Heart left ventricle (tissue), 16 donors: ENCODE results near the gene ROGDI. TPM values are rescaled to one million over a fixed set of nuclear protein-coding genes. Genes with fewer than 3 reads are reported as not detected.
A peak's percentile ranks its signal among the peaks of the same experiment; 100 is the strongest.

Experiments used
- ATAC-seq, 4 donors: fragments of 200-7000 bp; cut with Tn5 transposase; one replicate each; pipeline ENCODE4 v1.9.1; 2020 to 2022; ENCODE audit warnings: moderate library complexity in 4 of 4, mild to moderate bottlenecking in 3 of 4, moderate number of reproducible peaks in 1 of 4
- DNase-seq, 5 donors: peaks; one replicate each; pipeline ENCODE4 v3.0.0-alpha.2; 2020
- H3K27ac ChIP-seq, 12 donors: fragments of 200-600 bp; sonication (generic) in 4 of 12; one replicate each; pipeline versions ENCODE4 v1.5.0 to v1.8.0; 2016 to 2022; ENCODE audit warnings: mild to moderate bottlenecking in 2 of 12
- H3K27me3 ChIP-seq, 9 donors: fragments of 200-600 bp; sonication (generic) in 2 of 9; one replicate each; pipeline versions ENCODE4 v1.5.1 to v1.8.0; 2016 to 2022; ENCODE audit warnings: mild to moderate bottlenecking in 3 of 9
- H3K36me3 ChIP-seq, 9 donors: fragments of 200-600 bp; sonication (generic) in 2 of 9; one replicate each; pipeline versions ENCODE4 v1.5.0 to v1.8.0; 2018 to 2022; ENCODE audit warnings: mild to moderate bottlenecking in 2 of 9
- H3K4me1 ChIP-seq, 12 donors: fragments of 200-600 bp; sonication (generic) in 4 of 12; one replicate each; pipeline versions ENCODE4 v1.5.0 to v1.8.0; 2016 to 2022; ENCODE audit warnings: mild to moderate bottlenecking in 3 of 12
- H3K4me3 ChIP-seq, 12 donors: fragments of 200-600 bp; sonication (generic) in 4 of 12; one replicate each; pipeline versions ENCODE4 v1.5.0 to v1.8.0; 2017 to 2022; ENCODE audit warnings: mild to moderate bottlenecking in 9 of 12, moderate library complexity in 4 of 12
- H3K9me3 ChIP-seq, 12 donors: fragments of 200-600 bp; sonication (generic) in 4 of 12; one replicate each; pipeline versions ENCODE4 v1.5.0 to v1.8.0; 2016 to 2022; ENCODE audit warnings: mild to moderate bottlenecking in 1 of 12
- CTCF ChIP-seq, 12 donors: fragments of 200-600 bp; sonication (generic) in 4 of 12; IDR thresholded peaks; one replicate each; pipeline versions ENCODE4 v1.5.0 to v1.8.0; 2018 to 2022; ENCODE audit warnings: antibody characterized with exemption in 12 of 12, mild to moderate bottlenecking in 5 of 12
- POLR2A ChIP-seq, 2 donors: fragments of 450-650 bp; IDR thresholded peaks; one replicate each; pipeline ENCODE4 v1.6.1; 2017; ENCODE audit warnings: antibody characterized with exemption in 2 of 2, mild to moderate bottlenecking in 2 of 2, moderate library complexity in 2 of 2
- WGBS, 4 donors: extraction: QIAGEN DNeasy Blood & Tissue Kit in 2 of 4; methylation state at CpG; one replicate each; pipeline versions ENCODE4 v1.1.5 to v1.1.7; 2013 to 2018; 5-methylcytosine and 5-hydroxymethylcytosine counted together
- intact Hi-C, 10 donors: fragments of 100-400 bp; cut with DNase I; formaldehyde crosslinking; loops; one replicate each; pipeline versions ENCODE4 v1.11.1 to v1.14.2; 2022
- polyA plus RNA-seq, 2 donors: library from polyadenylated mRNA; stranded (reverse); fragments of 200-250 nt; gene quantifications; one replicate each; pipeline ENCODE4 v1.2.3, GENCODE V29; 2013
- total RNA-seq, 9 donors: library from RNA; depleted of rRNA in 2 of 9; stranded (reverse); fragments of >200 nt in 2 of 9; fragmentation: NEBNext Ultra II Directional in 3 of 9; extraction: Animal tissue kit (Norgen Biotek cat#: 25700) in 3 of 9; gene quantifications; one replicate each; pipeline versions ENCODE4 v1.1.0 to v1.2.4, GENCODE V29; 2016 to 2023
- donor health status: ischemic (EF 13 %, LVEDD 7.1; RV severe dilation, severe dysfunction).
- donor health status: healthy with polysubstance abuse.
- donor health status: DM: no; HTN: yes; CAD: no.
- donor health status: DM: no; HTN: no; CAD: no.
- donor health status: ischemic (EF 25% LVEDD 6.9; RV normal size, moderate dysfunction).
- donor health status: ischemic (EF 25% LVEDD 5.7; RV mildly dilated, moderate dysfunction).
- donor health status: healthy.
- donor health status: DM: yes; HTN: yes; CAD: no.
- donor health status: ischemic (EF 35%, LVEDD 5.7; RV mildly dilated, moderate dysfunction).
- donor health status: nonischemic (EF 11% LVEDD 7.7; RV severe dilation, severe dysfunction).
- donor health status: DM: yes; HTN: yes; CAD: no.
- donor health status: PGD.
- donor health status: ischemic (EF 29% LVEDD 5.4; RV normal size, mild dysfunction).
- donor health status: nonischemic (EF 23%, LVEDD 6.1; RV moderate dilation, normal function).

The ROGDI gene
- total and polyA plus RNA-seq, 11 donors, result 43.4 to 167 (median 95.0) TPM

- intact Hi-C loops, result loop anchor here in 4 of 10 donors (5.0 to 10.0 kb wide), 2 partner anchors 41 to 149 kb away; partner anchors contain the start of genes SEC14L5 (in 3 of the 4), GLYR1 (in 1 of the 4) and UBN1 (in 1 of the 4)
- peaks cover 0 to 72% (median 66%) of the 10 kb centered on the region in 9 donors for H3K36me3 ChIP-seq
- no peak overlapping the region for H3K4me3 ChIP-seq
- no peaks in the 10 kb centered on the region for H3K9me3 ChIP-seq
- no peak for TF ChIP-seq POLR2A (IDR thresholded peaks at IDR 0.05)
- peak overlapping the region in 3 of 12 donors; percentile 41 to 84 (median 61) for H3K27ac ChIP-seq
- ATAC-seq, result no peak
- H3K4me1 ChIP-seq, result peaks cover 0 to 33% (median 14%) of the 10 kb centered on the region in 12 donors
- DNase-seq, result no peak
- no peaks in the 10 kb centered on the region for H3K27me3 ChIP-seq
- 96 to 97% (median 97%) methylated on average over 6 of the region's 6 CpGs for WGBS, 4 donors
Observed at GRCh38 chr16:4806280-4806679, 3.8 kb upstream of the ROGDI start.

GRCh38 chr16:4805231-4805630 lies 2.8 kb upstream of the ROGDI start:
- no peaks in the 10 kb centered on the region for H3K27me3 ChIP-seq
- peak overlapping the region in 11 of 12 donors; percentile 8 to 92 (median 61) for H3K27ac ChIP-seq
- peaks cover 0 to 44% (median 22%) of the 10 kb centered on the region in 12 donors for H3K4me1 ChIP-seq
- no peaks in the 10 kb centered on the region for H3K9me3 ChIP-seq
- peak; percentile 19 to 48 (median 29) for ATAC-seq
- no peak overlapping the region for H3K4me3 ChIP-seq
- TF ChIP-seq POLR2A (IDR thresholded peaks at IDR 0.05), result no peak
- TF ChIP-seq CTCF (IDR thresholded peaks at IDR 0.05), result peak in 9 of 12 donors; percentile 20 to 49 (median 35)
- intact Hi-C loops, result loop anchor here in 4 of 10 donors (5.0 to 10.0 kb wide), 2 partner anchors 42 to 150 kb away; partner anchors contain the start of genes SEC14L5 (in 3 of the 4), GLYR1 (in 1 of the 4) and UBN1 (in 1 of the 4)
- peaks cover 0 to 62% (median 55%) of the 10 kb centered on the region in 9 donors for H3K36me3 ChIP-seq
- WGBS, 4 donors, result 52 to 61% (median 58%) methylated on average over 11 of the region's 11 CpGs
- peak; percentile 47 to 81 (median 67) for DNase-seq

- H3K36me3 ChIP-seq, result peaks cover 0 to 56% (median 49%) of the 10 kb centered on the region in 9 donors
- H3K4me1 ChIP-seq, result peaks cover 0 to 50% (median 25%) of the 10 kb centered on the region in 12 donors
- H3K27me3 ChIP-seq, result no peaks in the 10 kb centered on the region
- no peak overlapping the region for H3K4me3 ChIP-seq
- ATAC-seq (peak in 1 of 4 donors; percentile 0), DNase-seq (no peak)
- TF ChIP-seq POLR2A (IDR thresholded peaks at IDR 0.05) (no peak), CTCF (IDR thresholded peaks at IDR 0.05) (no peak)
- H3K27ac ChIP-seq, result peak overlapping the region in 9 of 12 donors; percentile 41 to 96 (median 63)
- intact Hi-C loops, result loop anchor here in 7 of 10 donors (1.0 to 10.0 kb wide), 8 partner anchors 35 to 153 kb away; partner anchors contain the start of genes SEC14L5 (in 4 of the 7), GLYR1 (in 3 of the 7), UBN1 (in 3 of the 7) and ZNF500 (in 2 of the 7)
- WGBS, 4 donors, result 63 to 78% (median 70%) methylated on average over 26 of the region's 26 CpGs
- no peaks in the 10 kb centered on the region for H3K9me3 ChIP-seq
Observed at GRCh38 chr16:4803898-4804762, 1.7 kb upstream of the ROGDI start.

- H3K9me3 ChIP-seq, result no peaks in the 10 kb centered on the region
- TF ChIP-seq POLR2A (IDR thresholded peaks at IDR 0.05), result no peak
- TF ChIP-seq CTCF (IDR thresholded peaks at IDR 0.05), result no peak
- peak overlapping the region in 10 of 12 donors; percentile 68 to 96 (median 86) for H3K4me3 ChIP-seq
- intact Hi-C loops, result loop anchor here in 7 of 10 donors (1.0 to 10.0 kb wide), 8 partner anchors 35 to 154 kb away; partner anchors contain the start of genes SEC14L5 (in 4 of the 7), GLYR1 (in 3 of the 7), UBN1 (in 3 of the 7) and ZNF500 (in 2 of the 7)
- H3K4me1 ChIP-seq, result peaks cover 0 to 50% (median 25%) of the 10 kb centered on the region in 12 donors
- WGBS, 4 donors, result 64 to 68% (median 67%) methylated on average over 8 of the region's 8 CpGs
- H3K27ac ChIP-seq, result peak overlapping the region in 11 of 12 donors; percentile 84 to 96 (median 90)
- H3K36me3 ChIP-seq, result peaks cover 0 to 56% (median 45%) of the 10 kb centered on the region in 9 donors
- no peaks in the 10 kb centered on the region for H3K27me3 ChIP-seq
- no peak for DNase-seq
- no peak for ATAC-seq
Observed at GRCh38 chr16:4803401-4803844, 990 bp upstream of the ROGDI start.
